ENCODE results near the gene CCDC86. TPM values are rescaled to one million over a fixed set of nuclear protein-coding genes. Genes with fewer than 3 reads are reported as not detected.

The CCDC86 gene
- total RNA-seq, 2 donors from 2014 or later: 13.5 to 23.8 TPM

DNA sequence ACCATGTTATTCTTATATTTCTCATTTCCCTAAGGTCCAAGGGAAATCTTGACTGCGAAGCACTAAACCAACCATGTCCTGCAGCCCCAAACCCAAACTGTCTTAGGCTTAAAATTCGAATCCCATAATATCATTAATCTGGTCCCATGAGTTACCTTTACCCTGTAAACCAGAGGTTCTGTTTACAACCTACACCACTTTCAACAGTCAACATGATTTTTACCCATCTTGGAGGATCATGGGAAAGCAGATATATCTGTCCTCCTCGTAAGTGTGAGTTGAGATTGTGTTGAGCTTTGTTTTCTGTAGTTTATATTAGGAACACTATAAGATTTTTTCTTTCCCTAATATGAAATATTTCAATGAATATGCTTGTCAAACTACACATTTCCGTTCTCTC is 58.1 kb downstream of the CCDC86 start:
- ATAC-seq (ENCODE audit: insufficient number of reproducible peaks, low FRiP score, low read depth): no peak
- peaks cover 6 to 8% of the 10 kb centered on the region in 2 donors for H3K4me1 ChIP-seq (ENCODE audit: control insufficient read depth in 1 of 2, low read depth in 2 of 2)
- no peaks in the 10 kb centered on the region for H3K9me3 ChIP-seq
- H3K27me3 ChIP-seq (replicated peaks; ENCODE audit: insufficient read depth): no peaks in the 10 kb centered on the region
- peaks cover 60% of the 10 kb centered on the region for H3K36me3 ChIP-seq
- TF ChIP-seq, protein P1, sequence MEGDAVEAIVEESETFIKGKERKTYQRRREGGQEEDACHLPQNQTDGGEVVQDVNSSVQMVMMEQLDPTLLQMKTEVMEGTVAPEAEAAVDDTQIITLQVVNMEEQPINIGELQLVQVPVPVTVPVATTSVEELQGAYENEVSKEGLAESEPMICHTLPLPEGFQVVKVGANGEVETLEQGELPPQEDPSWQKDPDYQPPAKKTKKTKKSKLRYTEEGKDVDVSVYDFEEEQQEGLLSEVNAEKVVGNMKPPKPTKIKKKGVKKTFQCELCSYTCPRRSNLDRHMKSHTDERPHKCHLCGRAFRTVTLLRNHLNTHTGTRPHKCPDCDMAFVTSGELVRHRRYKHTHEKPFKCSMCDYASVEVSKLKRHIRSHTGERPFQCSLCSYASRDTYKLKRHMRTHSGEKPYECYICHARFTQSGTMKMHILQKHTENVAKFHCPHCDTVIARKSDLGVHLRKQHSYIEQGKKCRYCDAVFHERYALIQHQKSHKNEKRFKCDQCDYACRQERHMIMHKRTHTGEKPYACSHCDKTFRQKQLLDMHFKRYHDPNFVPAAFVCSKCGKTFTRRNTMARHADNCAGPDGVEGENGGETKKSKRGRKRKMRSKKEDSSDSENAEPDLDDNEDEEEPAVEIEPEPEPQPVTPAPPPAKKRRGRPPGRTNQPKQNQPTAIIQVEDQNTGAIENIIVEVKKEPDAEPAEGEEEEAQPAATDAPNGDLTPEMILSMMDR (IDR thresholded peaks at IDR 0.05): no peak
- H3K27ac ChIP-seq: no peak overlapping the region
- no peak for DNase-seq (ENCODE audit: low spot score)
- H3K4me3 ChIP-seq: no peak overlapping the region

Other genes with a start within 250 kb of the CCDC86 start
- not detected for gene MS4A8, start 142.5 kb upstream of the CCDC86 start, total RNA-seq
- not detected for gene MS4A18, start 117.4 kb upstream of the CCDC86 start, total RNA-seq
- not detected for gene MS4A15, start 85.2 kb upstream of the CCDC86 start, total RNA-seq
- not detected for gene MS4A10, start 56.8 kb upstream of the CCDC86 start, total RNA-seq
- gene PTGDR2, start 13.8 kb downstream of the CCDC86 start, total RNA-seq: under 1 TPM; 0.21 to 0.68 TPM
- gene ZP1, start 25.4 kb downstream of the CCDC86 start, total RNA-seq: not detected
- gene PRPF19, start 64.5 kb downstream of the CCDC86 start, total RNA-seq: 10 to 100 TPM; 42.0 to 52.2 TPM
- gene TMEM109, start 72.0 kb downstream of the CCDC86 start, total RNA-seq: 100 to 1,000 TPM; 158 to 213 TPM
- gene TMEM132A, start 82.3 kb downstream of the CCDC86 start, total RNA-seq: 1 to 10 TPM; 7.7 to 8.4 TPM
- 10 to 100 TPM; 27.7 to 29.5 TPM for gene SLC15A3, start 110.1 kb downstream of the CCDC86 start, total RNA-seq
- gene CD6, start 129.6 kb downstream of the CCDC86 start, total RNA-seq: 1 to 10 TPM; 2.2 to 3.3 TPM

Data from thoracic aorta (tissue), 2 donors.